HepG2 (cell line): ENCODE measurements around the gene CTRL. TPM values are rescaled to one million over a fixed set of nuclear protein-coding genes. Genes with fewer than 3 reads are reported as not detected.

Source experiments
- ARID4A ChIP-seq: sonication (generic); formaldehyde crosslinking; IDR thresholded peaks from 2 replicates; pipeline ENCODE4 v1.5.0; 2020; ENCODE audit warnings: mild to moderate bottlenecking, missing genetic modification reagents, borderline replicate concordance
- CBX1 ChIP-seq: IDR thresholded peaks from one replicate; pipeline ENCODE4 v1.6.1; 2016; ENCODE audit warnings: antibody characterized with exemption, low read depth
- CEBPB ChIP-seq: IDR thresholded peaks from 2 replicates; pipeline ENCODE4 v1.6.1; 2011; ENCODE audit warnings: low read depth, low read length, improper control_type of control experiment, borderline replicate concordance
- DBP ChIP-seq: sonication (generic); formaldehyde crosslinking; IDR thresholded peaks from 2 replicates; pipeline ENCODE4 v1.4.0; 2020; ENCODE audit warnings: missing genetic modification reagents; ENCODE audit errors: not compliant biosample characterization
- DNMT1 ChIP-seq: sonication (generic); formaldehyde crosslinking; IDR thresholded peaks from 2 replicates; pipeline ENCODE4 v1.5.1; 2020; ENCODE audit warnings: mild to moderate bottlenecking, missing genetic modification reagents
- HNF4A ChIP-seq: sonication (generic); formaldehyde crosslinking; IDR thresholded peaks from 2 replicates; pipeline ENCODE4 v1.4.0; 2020; ENCODE audit warnings: missing genetic modification reagents
- HNRNPUL1 ChIP-seq: fragments of 200-400 bp; formaldehyde crosslinking; IDR thresholded peaks from 2 replicates; pipeline ENCODE4 v1.6.1; 2017; ENCODE audit warnings: low read depth, mild to moderate bottlenecking, low read length, moderate library complexity
- KLF9 ChIP-seq: IDR thresholded peaks from 2 replicates; pipeline ENCODE4 v1.6.1; 2016; ENCODE audit warnings: low read depth
- RFXAP ChIP-seq: sonication (generic); formaldehyde crosslinking; IDR thresholded peaks from 2 replicates; pipeline ENCODE4 v1.4.0; 2020; ENCODE audit warnings: missing genetic modification reagents, borderline replicate concordance
- RXRA ChIP-seq: sonication (generic); formaldehyde crosslinking; IDR thresholded peaks from 2 replicates; pipeline ENCODE4 v1.5.1; 2020; ENCODE audit warnings: missing genetic modification reagents
- SIX1 ChIP-seq: sonication (generic); formaldehyde crosslinking; IDR thresholded peaks from 2 replicates; pipeline ENCODE4 v1.4.0; 2020; ENCODE audit warnings: missing genetic modification reagents, borderline replicate concordance
- SNAPC5 ChIP-seq: sonication (generic); formaldehyde crosslinking; IDR thresholded peaks from 2 replicates; pipeline ENCODE4 v1.8.1; 2023; ENCODE audit warnings: mild to moderate bottlenecking, missing genetic modification reagents, borderline replicate concordance
- SP1 ChIP-seq, 2 experiments: fragments of 450-650 bp in 1 of 2; sonication (generic) in 1 of 2; formaldehyde crosslinking in 1 of 2; IDR thresholded peaks; 2 replicates each; pipeline versions ENCODE4 v1.4.0 to v1.6.1; 2016 to 2020; ENCODE audit warnings: missing genetic modification reagents in 1 of 2
- SP2 ChIP-seq: sonication (generic); formaldehyde crosslinking; IDR thresholded peaks from 2 replicates; pipeline ENCODE4 v1.5.1; 2020; ENCODE audit warnings: mild to moderate bottlenecking, missing genetic modification reagents
- TBX2 ChIP-seq: sonication (generic); formaldehyde crosslinking; IDR thresholded peaks from 2 replicates; pipeline ENCODE4 v1.5.0; 2020; ENCODE audit warnings: missing genetic modification reagents, mild to moderate bottlenecking, borderline replicate concordance
- TRIM24 ChIP-seq: sonication (generic); formaldehyde crosslinking; IDR thresholded peaks from 2 replicates; pipeline ENCODE4 v1.8.0; 2022; ENCODE audit warnings: mild to moderate bottlenecking, missing genetic modification reagents
- ZFP36L1 ChIP-seq: sonication (generic); formaldehyde crosslinking; IDR thresholded peaks from 2 replicates; pipeline ENCODE4 v1.8.0; 2022; ENCODE audit warnings: mild to moderate bottlenecking, missing genetic modification reagents, moderate library complexity
- ZNF17 ChIP-seq: sonication (generic); formaldehyde crosslinking; IDR thresholded peaks from 2 replicates; pipeline ENCODE4 v1.5.0; 2020; ENCODE audit warnings: mild to moderate bottlenecking, missing genetic modification reagents
- ZNF484 ChIP-seq: sonication (generic); formaldehyde crosslinking; IDR thresholded peaks from 2 replicates; pipeline ENCODE4 v1.5.1; 2020; ENCODE audit warnings: mild to moderate bottlenecking, low read depth, missing genetic modification reagents, borderline replicate concordance
- ZNF589 ChIP-seq: sonication (generic); formaldehyde crosslinking; conservative IDR thresholded peaks from 2 replicates; pipeline ENCODE4 v1.8.0; 2022; ENCODE audit warnings: mild to moderate bottlenecking, moderate library complexity, missing genetic modification reagents
- ZNF616 ChIP-seq: sonication (generic); formaldehyde crosslinking; IDR thresholded peaks from 2 replicates; pipeline ENCODE4 v1.5.0; 2020; ENCODE audit warnings: low read depth, mild to moderate bottlenecking, missing genetic modification reagents
- ZNF777 ChIP-seq: sonication (generic); formaldehyde crosslinking; IDR thresholded peaks from 2 replicates; pipeline ENCODE4 v1.4.0; 2020; ENCODE audit warnings: missing genetic modification reagents
- polyA plus RNA-seq, 8 experiments: library from polyadenylated mRNA; depleted of rRNA in 3 of 8; stranded (reverse) in 7 of 8; unstranded in 1 of 8; fragments of >200 nt; fragmentation: Illumina TruSeq in 4 of 8; extraction: Trizol in 4 of 8; gene quantifications; 2 replicates each; pipeline versions ENCODE4 v1.2.1 to v1.2.3, GENCODE V29; 2011 to 2016; ENCODE audit warnings: low read depth in 4 of 8, missing spikeins in 1 of 8, mixed read lengths in 1 of 8; ENCODE audit not compliant: insufficient read depth in 1 of 8
- total RNA-seq, 5 experiments: library from RNA; depleted of rRNA; stranded (reverse); fragments of >200 nt; fragmentation: Illumina TruSeq; extraction: Trizol; gene quantifications; 2 replicates each; pipeline ENCODE4 v1.2.3, GENCODE V29; 2016; ENCODE audit warnings: low read depth in 1 of 5
- TF ChIP-seq, protein P1 (sequence below): sonication (generic); formaldehyde crosslinking; IDR thresholded peaks from 2 replicates; pipeline ENCODE4 v1.4.0; 2020; ENCODE audit warnings: mild to moderate bottlenecking, missing genetic modification reagents

The CTRL gene
- total and polyA plus RNA-seq, 2 of the 13 experiments (the other 11 are each of a cell fraction or from before 2014, with no cell fraction given): 1.9 to 2.7 TPM

GRCh38 chr16:67901734-67902133, 29.9 kb downstream of the CTRL start (continued):
- TF ChIP-seq ZFP36L1: no peak
- TF ChIP-seq CEBPB: no peak
- no peak for TF ChIP-seq ZNF589
- no peak for TF ChIP-seq DNMT1 (CRISPR knock-in tag)
- TF ChIP-seq SIX1: 0 out of 2 replicates have a peak, but pooled peaks have one; percentile 39
- no peak for TF ChIP-seq CBX1
- no peak for TF ChIP-seq ZNF17 (CRISPR knock-in tag)
- no peak for TF ChIP-seq ZNF777 (CRISPR knock-in tag)
- TF ChIP-seq SP1 (IDR thresholded peaks at IDR 0.05): no peak
- no peak for TF ChIP-seq SP1 (CRISPR knock-in tag; IDR thresholded peaks at IDR 0.05)
- no peak for TF ChIP-seq ARID4A (CRISPR knock-in tag)
- TF ChIP-seq ZNF484 (CRISPR knock-in tag): no peak
- peak; percentile 68 for TF ChIP-seq HNF4A (CRISPR knock-in tag)
- no peak for TF ChIP-seq SP2 (CRISPR knock-in tag)
- TF ChIP-seq DBP (CRISPR knock-in tag): no peak
- TF ChIP-seq RFXAP (CRISPR knock-in tag): peak; percentile 46; the same call in 1 of the 2 replicates
- peak; percentile 87 for TF ChIP-seq TBX2 (CRISPR knock-in tag)
- no peak for TF ChIP-seq HNRNPUL1
- no peak for TF ChIP-seq TRIM24 (CRISPR knock-in tag)
- no peak for TF ChIP-seq ZNF616 (CRISPR knock-in tag)
- TF ChIP-seq RXRA: peak; percentile 17; the same call in 1 of the 2 replicates
- TF ChIP-seq KLF9: no peak
- TF ChIP-seq SNAPC5: no peak
- TF ChIP-seq, protein P1, sequence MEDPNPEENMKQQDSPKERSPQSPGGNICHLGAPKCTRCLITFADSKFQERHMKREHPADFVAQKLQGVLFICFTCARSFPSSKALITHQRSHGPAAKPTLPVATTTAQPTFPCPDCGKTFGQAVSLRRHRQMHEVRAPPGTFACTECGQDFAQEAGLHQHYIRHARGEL (CRISPR knock-in tag): no peak
